Measurements from ENCODE around the gene FCER1A. TPM values are rescaled to one million over a fixed set of nuclear protein-coding genes. Genes with fewer than 3 reads are reported as not detected.

FCER1A gene
- 1 to 10 TPM; 4.1 to 5.9 TPM for total RNA-seq
- 0 reads per million in 2 donors for total RNA-seq

- no peaks in the 10 kb centered on the region for H3K9me3 ChIP-seq (ENCODE audit: control insufficient read depth, low read length, poor library complexity, severe bottlenecking)
- Mint-ChIP-seq H3K4me1 (no peaks in the 10 kb centered on the region), H3K36me3 (ENCODE audit: low read depth) (peaks cover 3% of the 10 kb centered on the region), H3K27me3 (peaks cover 52% of the 10 kb centered on the region), H3K27ac (no peak within 1 kb of the TSS), H3K4me3 (no peak within 1 kb of the TSS)
- no peak for ATAC-seq
- DNase-seq, result no peak
These were observed at the start of gene FCER1A for GRCh38 chr1:159302095-159302494. TSS of gene FCER1A (plus strand) at chr1:159302336. CDS start at chr1:159302365, 29 bp downstream.

- Mint-ChIP-seq H3K36me3 (ENCODE audit: low read depth) (no peaks in the 10 kb centered on the region), H3K27ac (no peak overlapping the region), H3K4me1 (no peaks in the 10 kb centered on the region), H3K4me3 (no peak overlapping the region), H3K27me3 (peaks cover 21% of the 10 kb centered on the region)
- ATAC-seq (no peak), DNase-seq (no peak)
- no peaks in the 10 kb centered on the region for H3K9me3 ChIP-seq (ENCODE audit: control insufficient read depth, low read length, poor library complexity, severe bottlenecking)
These were observed 40.8 kb upstream of the FCER1A start for GRCh38 chr1:159261311-159261710.

GRCh38 chr1:159261721-159262494 is 40.2 kb upstream of the FCER1A start:
- ATAC-seq, result no peak
- no peaks in the 10 kb centered on the region for H3K9me3 ChIP-seq (ENCODE audit: control insufficient read depth, low read length, poor library complexity, severe bottlenecking)
- DNase-seq, result no peak
- H3K4me3 Mint-ChIP-seq, result no peak overlapping the region
- no peak overlapping the region for H3K27ac Mint-ChIP-seq
- H3K4me1 Mint-ChIP-seq, result no peaks in the 10 kb centered on the region
- peaks cover 27% of the 10 kb centered on the region for H3K27me3 Mint-ChIP-seq
- no peaks in the 10 kb centered on the region for H3K36me3 Mint-ChIP-seq (ENCODE audit: low read depth)

GRCh38 chr1:159266832-159267231 is 35.3 kb upstream of the FCER1A start:
- Mint-ChIP-seq H3K27me3 (peaks cover 43% of the 10 kb centered on the region), H3K27ac (no peak overlapping the region), H3K4me1 (no peaks in the 10 kb centered on the region), H3K4me3 (no peak overlapping the region), H3K36me3 (ENCODE audit: low read depth) (no peaks in the 10 kb centered on the region)
- ATAC-seq (no peak), DNase-seq (no peak)
- no peaks in the 10 kb centered on the region for H3K9me3 ChIP-seq (ENCODE audit: control insufficient read depth, low read length, poor library complexity, severe bottlenecking)

GRCh38 chr1:159274631-159275030 is 27.5 kb upstream of the FCER1A start:
- peaks cover 34% of the 10 kb centered on the region for H3K27me3 Mint-ChIP-seq
- no peak overlapping the region for H3K4me3 Mint-ChIP-seq
- H3K9me3 ChIP-seq (ENCODE audit: control insufficient read depth, low read length, poor library complexity, severe bottlenecking), result no peaks in the 10 kb centered on the region
- no peak overlapping the region for H3K27ac Mint-ChIP-seq
- no peaks in the 10 kb centered on the region for H3K36me3 Mint-ChIP-seq (ENCODE audit: low read depth)
- DNase-seq, result no peak
- ATAC-seq, result no peak
- no peaks in the 10 kb centered on the region for H3K4me1 Mint-ChIP-seq

GRCh38 chr1:159275891-159276290 is 26.2 kb upstream of the FCER1A start:
- Mint-ChIP-seq H3K36me3 (ENCODE audit: low read depth) (no peaks in the 10 kb centered on the region), H3K4me1 (peaks cover 2% of the 10 kb centered on the region), H3K27ac (no peak overlapping the region), H3K27me3 (peaks cover 34% of the 10 kb centered on the region), H3K4me3 (no peak overlapping the region)
- ATAC-seq (no peak), DNase-seq (no peak)
- H3K9me3 ChIP-seq (ENCODE audit: control insufficient read depth, low read length, poor library complexity, severe bottlenecking), result no peaks in the 10 kb centered on the region

GRCh38 chr1:159279773-159280172 is 22.4 kb upstream of the FCER1A start:
- no peak overlapping the region for H3K4me3 Mint-ChIP-seq
- DNase-seq, result no peak
- ATAC-seq, result no peak

GRCh38 chr1:159282118-159282517 is 20.0 kb upstream of the FCER1A start:
- H3K4me1 Mint-ChIP-seq, result peaks cover 2% of the 10 kb centered on the region
- ATAC-seq (no peak), DNase-seq (no peak)
- no peaks in the 10 kb centered on the region for H3K9me3 ChIP-seq (ENCODE audit: control insufficient read depth, low read length, poor library complexity, severe bottlenecking)
- peaks cover 39% of the 10 kb centered on the region for H3K27me3 Mint-ChIP-seq
- no peak overlapping the region for H3K4me3 Mint-ChIP-seq
- no peak overlapping the region for H3K27ac Mint-ChIP-seq
- H3K36me3 Mint-ChIP-seq (ENCODE audit: low read depth), result no peaks in the 10 kb centered on the region

More at GRCh38 chr1:159279773-159280172, 22.4 kb upstream of the FCER1A start:
- peaks cover 46% of the 10 kb centered on the region for H3K27me3 Mint-ChIP-seq
- no peak overlapping the region for H3K27ac Mint-ChIP-seq
- H3K4me1 Mint-ChIP-seq, result peaks cover 2% of the 10 kb centered on the region
- no peaks in the 10 kb centered on the region for H3K9me3 ChIP-seq (ENCODE audit: control insufficient read depth, low read length, poor library complexity, severe bottlenecking)
- H3K36me3 Mint-ChIP-seq (ENCODE audit: low read depth), result no peaks in the 10 kb centered on the region

GRCh38 chr1:159289060-159289459 is 13.1 kb upstream of the FCER1A start:
- H3K36me3 Mint-ChIP-seq (ENCODE audit: low read depth), result no peaks in the 10 kb centered on the region
- H3K9me3 ChIP-seq (ENCODE audit: control insufficient read depth, low read length, poor library complexity, severe bottlenecking), result no peaks in the 10 kb centered on the region
- no peaks in the 10 kb centered on the region for H3K4me1 Mint-ChIP-seq
- H3K27ac Mint-ChIP-seq, result no peak overlapping the region
- no peak for DNase-seq
- H3K27me3 Mint-ChIP-seq, result peaks cover 30% of the 10 kb centered on the region
- no peak overlapping the region for H3K4me3 Mint-ChIP-seq
- ATAC-seq, result no peak

GRCh38 chr1:159291424-159291823 is 10.7 kb upstream of the FCER1A start:
- Mint-ChIP-seq H3K27ac (no peak overlapping the region), H3K4me1 (no peaks in the 10 kb centered on the region), H3K36me3 (ENCODE audit: low read depth) (no peaks in the 10 kb centered on the region), H3K4me3 (no peak overlapping the region), H3K27me3 (peaks cover 30% of the 10 kb centered on the region)
- H3K9me3 ChIP-seq (ENCODE audit: control insufficient read depth, low read length, poor library complexity, severe bottlenecking), result no peaks in the 10 kb centered on the region
- DNase-seq (no peak), ATAC-seq (no peak)

- H3K4me1 Mint-ChIP-seq, result no peaks in the 10 kb centered on the region
These were observed 5.3 kb upstream of the FCER1A start for GRCh38 chr1:159296706-159297375.

GRCh38 chr1:159300146-159300545 is 2.0 kb upstream of the FCER1A start:
- Mint-ChIP-seq H3K27me3 (peaks cover 37% of the 10 kb centered on the region), H3K36me3 (ENCODE audit: low read depth) (peaks cover 3% of the 10 kb centered on the region), H3K4me3 (no peak overlapping the region), H3K27ac (no peak overlapping the region), H3K4me1 (no peaks in the 10 kb centered on the region)
- no peaks in the 10 kb centered on the region for H3K9me3 ChIP-seq (ENCODE audit: control insufficient read depth, low read length, poor library complexity, severe bottlenecking)
- DNase-seq (no peak), ATAC-seq (no peak)

More at GRCh38 chr1:159296706-159297375, 5.3 kb upstream of the FCER1A start:
- H3K36me3 Mint-ChIP-seq (ENCODE audit: low read depth), result peaks cover 3% of the 10 kb centered on the region
- ATAC-seq, result no peak
- no peak overlapping the region for H3K27ac Mint-ChIP-seq
- DNase-seq, result no peak
- no peaks in the 10 kb centered on the region for H3K9me3 ChIP-seq (ENCODE audit: control insufficient read depth, low read length, poor library complexity, severe bottlenecking)
- no peak overlapping the region for H3K4me3 Mint-ChIP-seq
- peaks cover 25% of the 10 kb centered on the region for H3K27me3 Mint-ChIP-seq

GRCh38 chr1:159307346-159308020 is 5.3 kb downstream of the FCER1A start:
- H3K9me3 ChIP-seq (ENCODE audit: control insufficient read depth, low read length, poor library complexity, severe bottlenecking), result no peaks in the 10 kb centered on the region
- Mint-ChIP-seq H3K27me3 (peaks cover 62% of the 10 kb centered on the region), H3K4me3 (no peak overlapping the region), H3K27ac (no peak overlapping the region), H3K4me1 (no peaks in the 10 kb centered on the region), H3K36me3 (ENCODE audit: low read depth) (no peaks in the 10 kb centered on the region)
- no peak for ATAC-seq
- DNase-seq, result no peak
